Gastroesophageal sphincter (tissue), 3 donors: ENCODE data around the gene WFIKKN2.

ENCODE experiments used
- POLR2A ChIP-seq, 2 donors: fragments of 450-650 bp; IDR thresholded peaks; one replicate each; pipeline ENCODE4 v1.6.1; 2017; ENCODE audit warnings: antibody characterized with exemption in 2 of 2, mild to moderate bottlenecking in 2 of 2, moderate library complexity in 1 of 2
- TF ChIP-seq, protein P1 (sequence below), 4 experiments: fragments of 200-600 bp in 2 of 4; fragments of 450-650 bp in 2 of 4; sonication (generic) in 1 of 4; IDR thresholded peaks; one replicate each; pipeline ENCODE4 v1.5.1; 2017 to 2019; ENCODE audit warnings: antibody characterized with exemption in 4 of 4, mild to moderate bottlenecking in 2 of 4, moderate library complexity in 2 of 4

DNA sequence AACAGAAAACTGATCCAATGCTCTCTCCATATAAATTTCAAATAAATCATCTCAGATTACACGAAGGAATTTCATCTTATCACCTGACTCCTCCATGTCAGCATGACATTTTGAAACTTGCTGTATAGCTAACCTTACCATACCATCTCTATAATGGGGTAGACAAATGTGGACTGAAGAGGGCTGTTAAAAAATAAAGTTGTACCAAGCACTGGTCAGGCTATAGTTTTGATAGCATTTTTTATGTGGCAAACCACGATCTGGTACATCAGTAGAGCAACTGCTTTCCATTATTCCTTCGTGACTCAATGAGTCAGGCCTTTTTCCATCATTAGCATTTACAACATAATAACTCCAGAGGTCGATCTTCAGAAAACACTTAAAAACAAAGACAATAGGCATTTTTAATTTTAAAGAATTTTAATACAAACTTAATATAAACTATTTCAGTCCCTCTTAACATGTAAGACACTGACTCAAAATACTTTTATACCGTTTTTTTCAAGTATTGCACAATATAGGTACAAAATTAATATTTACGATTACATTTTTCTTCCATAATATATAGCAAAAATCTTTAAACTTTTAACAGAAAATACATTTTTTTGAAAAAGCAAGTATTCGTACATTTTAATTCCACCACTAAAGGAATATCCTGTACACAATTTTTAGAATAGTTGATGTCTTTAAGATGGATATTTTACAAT is 26.6 kb downstream of the WFIKKN2 start:
- TF ChIP-seq, protein P1, sequence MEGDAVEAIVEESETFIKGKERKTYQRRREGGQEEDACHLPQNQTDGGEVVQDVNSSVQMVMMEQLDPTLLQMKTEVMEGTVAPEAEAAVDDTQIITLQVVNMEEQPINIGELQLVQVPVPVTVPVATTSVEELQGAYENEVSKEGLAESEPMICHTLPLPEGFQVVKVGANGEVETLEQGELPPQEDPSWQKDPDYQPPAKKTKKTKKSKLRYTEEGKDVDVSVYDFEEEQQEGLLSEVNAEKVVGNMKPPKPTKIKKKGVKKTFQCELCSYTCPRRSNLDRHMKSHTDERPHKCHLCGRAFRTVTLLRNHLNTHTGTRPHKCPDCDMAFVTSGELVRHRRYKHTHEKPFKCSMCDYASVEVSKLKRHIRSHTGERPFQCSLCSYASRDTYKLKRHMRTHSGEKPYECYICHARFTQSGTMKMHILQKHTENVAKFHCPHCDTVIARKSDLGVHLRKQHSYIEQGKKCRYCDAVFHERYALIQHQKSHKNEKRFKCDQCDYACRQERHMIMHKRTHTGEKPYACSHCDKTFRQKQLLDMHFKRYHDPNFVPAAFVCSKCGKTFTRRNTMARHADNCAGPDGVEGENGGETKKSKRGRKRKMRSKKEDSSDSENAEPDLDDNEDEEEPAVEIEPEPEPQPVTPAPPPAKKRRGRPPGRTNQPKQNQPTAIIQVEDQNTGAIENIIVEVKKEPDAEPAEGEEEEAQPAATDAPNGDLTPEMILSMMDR (IDR thresholded peaks at IDR 0.05): no peak
- no peak for TF ChIP-seq POLR2A (IDR thresholded peaks at IDR 0.05)
